IPS-18c (cell line): ENCODE data around the gene SELP.

Experiments
- H3K4me3 ChIP-seq: 2 replicates; pipeline ENCODE4 v1.7.0; 2013; ENCODE audit warnings: low read depth, mild to moderate bottlenecking, low read length, moderate library complexity; ENCODE audit not compliant: insufficient read depth
- H3K9me3 ChIP-seq: one replicate; pipeline ENCODE4 v1.6.1; 2013; ENCODE audit warnings: mild to moderate bottlenecking, low read length, moderate library complexity; ENCODE audit not compliant: control insufficient read depth, insufficient read depth

Gene SELP

DNA sequence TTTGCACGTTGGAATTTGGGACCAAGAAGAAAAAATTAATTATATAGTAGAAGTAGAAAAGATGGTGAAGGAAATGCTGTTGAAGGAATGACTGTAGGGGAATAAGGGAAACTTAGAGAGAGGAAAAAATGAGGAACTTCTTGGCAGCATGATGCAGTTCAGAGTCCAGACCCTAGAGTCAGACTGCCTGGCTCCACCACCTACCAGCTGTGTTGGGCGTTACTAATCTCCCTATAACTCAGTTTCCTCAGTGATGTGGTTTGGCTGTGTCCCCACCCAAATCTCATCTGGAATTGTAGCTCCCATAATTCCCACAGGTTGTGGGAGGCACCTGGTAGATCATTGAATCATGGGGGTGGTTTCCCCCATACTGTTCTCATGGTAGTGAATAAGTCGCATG lies 1.3 kb upstream of the SELP start:
- H3K4me3 ChIP-seq: no peak overlapping the region
- no peaks in the 10 kb centered on the region for H3K9me3 ChIP-seq

DNA sequence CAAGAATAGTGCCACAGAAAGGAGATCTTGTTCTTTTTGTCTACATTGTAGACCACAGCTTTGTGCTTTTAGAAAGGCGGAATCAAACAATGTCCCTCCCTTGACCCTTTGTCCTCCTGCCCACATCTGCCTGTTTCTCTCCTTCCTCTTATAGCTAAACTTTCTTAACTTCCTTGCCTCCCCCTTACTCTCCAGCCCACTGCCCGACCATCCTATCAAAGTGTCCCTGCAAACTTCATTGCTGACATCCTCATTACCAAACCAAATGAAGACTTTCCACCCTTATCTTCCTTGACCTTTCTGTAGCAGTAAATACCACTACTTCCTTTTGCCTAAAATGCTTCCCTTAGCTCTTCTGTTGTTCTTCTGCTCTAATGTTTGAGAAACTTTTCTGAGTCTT lies 5.0 kb downstream of the SELP start:
- Histone ChIP-seq H3K9me3 (no peaks in the 10 kb centered on the region), H3K4me3 (no peak overlapping the region)

DNA sequence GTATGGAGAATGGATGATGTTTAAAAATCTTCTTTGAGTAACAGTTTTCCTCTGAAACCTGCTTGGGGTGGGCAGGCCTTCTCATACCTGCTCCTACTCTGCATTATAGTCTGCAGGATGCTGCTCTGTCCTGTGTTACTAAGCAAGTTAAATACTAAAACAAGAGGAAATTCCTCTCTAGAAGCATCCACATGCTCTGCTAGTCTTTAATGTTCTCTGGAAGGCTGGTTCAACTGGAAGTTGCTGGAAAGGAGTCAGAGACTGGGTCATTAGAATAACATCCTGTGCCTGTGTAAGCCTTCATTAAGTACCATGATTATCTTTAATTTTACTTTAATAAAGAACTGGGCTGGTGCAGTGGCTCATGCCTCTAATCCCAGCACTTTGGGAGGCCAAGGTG lies 5.8 kb downstream of the SELP start:
- Histone ChIP-seq H3K9me3 (no peaks in the 10 kb centered on the region), H3K4me3 (no peak overlapping the region)

DNA sequence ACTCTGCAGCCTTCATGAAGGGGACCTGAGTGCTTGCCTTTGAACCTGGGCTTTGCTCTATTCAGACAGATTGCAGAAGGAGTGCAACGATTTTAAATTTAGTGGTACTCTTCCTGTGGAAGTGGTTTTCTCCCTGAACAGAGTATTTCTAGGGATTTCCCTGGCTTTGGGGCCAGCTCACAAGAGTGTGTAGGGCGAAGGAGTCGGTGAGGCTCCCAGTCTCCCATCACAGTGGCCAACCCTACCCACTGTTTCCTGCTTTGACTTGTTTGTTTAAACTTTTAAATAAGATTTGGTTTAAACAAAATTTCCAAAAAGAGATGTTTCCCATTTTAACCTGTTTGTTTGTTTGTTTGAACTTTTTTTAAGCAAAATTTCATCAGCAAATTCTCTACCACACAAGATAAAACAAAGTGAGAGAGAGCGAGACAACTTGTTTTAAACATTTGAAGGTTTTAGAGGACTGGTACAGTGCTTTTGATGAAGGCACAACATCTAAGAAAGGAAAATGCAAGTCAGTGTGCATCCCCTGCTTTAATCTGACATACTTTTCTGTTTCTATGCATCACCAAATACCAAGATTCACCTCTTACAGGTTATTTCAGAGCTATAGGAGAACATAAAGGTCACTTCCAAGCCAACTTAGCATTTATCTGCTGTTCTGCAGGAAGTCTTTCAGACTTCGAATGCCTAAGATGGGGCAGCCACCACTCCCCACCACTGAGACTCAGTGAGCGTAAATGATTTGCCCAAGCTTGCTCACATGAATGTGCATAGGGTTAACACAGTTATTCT lies 6.6 kb downstream of the SELP start:
- H3K9me3 ChIP-seq: no peaks in the 10 kb centered on the region
- H3K4me3 ChIP-seq: no peak overlapping the region

DNA sequence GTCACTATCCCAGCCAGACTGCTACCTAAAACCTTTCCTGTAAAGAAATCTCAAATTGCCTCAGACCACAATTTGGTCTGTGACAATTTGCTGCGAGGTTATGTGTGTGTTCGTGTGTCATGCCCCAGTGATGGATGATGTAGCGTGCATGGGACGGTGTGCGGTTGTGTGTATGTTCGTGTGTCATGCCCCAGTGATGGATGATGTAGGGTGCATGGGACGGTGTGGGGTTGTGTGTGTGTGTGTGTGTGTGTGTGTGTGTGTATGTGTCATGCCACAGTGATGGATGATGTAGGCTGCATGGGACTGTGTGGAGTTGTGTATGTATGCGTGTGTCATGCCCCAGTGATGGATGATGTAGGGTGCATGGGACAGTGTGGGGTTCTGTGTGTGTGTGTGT lies 9.4 kb downstream of the SELP start:
- H3K9me3 ChIP-seq: no peaks in the 10 kb centered on the region

DNA sequence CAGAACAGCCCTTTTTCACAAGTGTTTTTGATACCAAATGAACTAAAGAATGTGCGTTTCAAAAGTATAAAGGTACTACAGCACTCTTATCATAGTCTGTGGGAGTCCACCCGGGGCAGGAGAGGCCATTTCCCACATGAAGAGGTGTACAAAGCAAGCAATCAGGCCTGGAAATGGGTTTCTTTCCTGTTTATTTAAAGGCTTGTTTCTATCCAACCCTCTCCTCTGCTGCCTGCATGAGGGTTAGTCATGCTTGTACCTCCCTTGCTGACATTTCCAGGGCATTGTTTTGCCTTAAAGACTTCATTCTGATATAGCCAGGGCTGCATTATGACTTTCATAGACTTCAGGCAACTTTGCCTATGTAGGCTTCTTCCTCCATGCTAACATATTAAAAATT lies 11.6 kb downstream of the SELP start:
- no peak overlapping the region for H3K4me3 ChIP-seq
- H3K9me3 ChIP-seq: no peaks in the 10 kb centered on the region

More for the DNA sequence above, 9.4 kb downstream of the SELP start:
- H3K4me3 ChIP-seq: no peak overlapping the region

DNA sequence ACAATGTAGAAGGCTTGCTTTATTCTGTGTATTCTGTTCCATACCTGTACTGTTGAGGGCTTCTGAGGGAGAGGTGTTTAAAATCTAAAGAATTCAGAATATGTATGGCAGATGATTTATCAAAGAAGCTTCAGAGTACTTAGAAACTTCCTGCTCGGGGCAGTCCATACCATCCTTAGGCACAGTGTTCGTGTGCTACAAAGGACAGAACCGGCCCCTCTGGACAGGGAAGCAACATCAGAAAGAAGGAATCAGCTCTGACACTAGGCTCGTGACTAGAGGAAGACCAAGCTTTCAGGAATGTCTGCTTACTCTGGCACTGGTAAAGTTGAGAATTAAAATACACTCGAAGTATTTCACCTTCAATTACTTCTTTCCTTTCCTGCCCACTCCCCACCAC lies 14.1 kb downstream of the SELP start:
- Histone ChIP-seq H3K4me3 (no peak overlapping the region), H3K9me3 (no peaks in the 10 kb centered on the region)

DNA sequence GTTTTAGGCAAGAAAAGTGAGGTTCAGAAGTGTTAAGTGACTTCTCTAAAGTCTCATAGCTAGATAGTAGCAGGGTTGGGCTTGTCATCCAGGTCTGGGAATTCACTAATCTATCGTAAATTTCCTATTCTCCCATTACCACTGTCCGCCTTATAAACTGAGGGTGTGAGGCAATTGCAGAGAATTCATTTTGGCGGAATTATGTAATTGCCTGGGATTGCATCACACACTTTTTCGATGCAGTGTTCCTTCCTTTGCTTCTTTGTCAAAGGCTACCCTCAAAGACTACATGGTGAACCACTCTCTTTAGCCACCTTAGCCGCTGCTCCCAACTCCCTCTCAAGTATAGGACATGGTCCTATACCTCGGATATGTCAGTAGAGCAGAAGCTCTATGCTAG lies 19.1 kb downstream of the SELP start:
- Histone ChIP-seq H3K9me3 (no peaks in the 10 kb centered on the region), H3K4me3 (no peak overlapping the region)

DNA sequence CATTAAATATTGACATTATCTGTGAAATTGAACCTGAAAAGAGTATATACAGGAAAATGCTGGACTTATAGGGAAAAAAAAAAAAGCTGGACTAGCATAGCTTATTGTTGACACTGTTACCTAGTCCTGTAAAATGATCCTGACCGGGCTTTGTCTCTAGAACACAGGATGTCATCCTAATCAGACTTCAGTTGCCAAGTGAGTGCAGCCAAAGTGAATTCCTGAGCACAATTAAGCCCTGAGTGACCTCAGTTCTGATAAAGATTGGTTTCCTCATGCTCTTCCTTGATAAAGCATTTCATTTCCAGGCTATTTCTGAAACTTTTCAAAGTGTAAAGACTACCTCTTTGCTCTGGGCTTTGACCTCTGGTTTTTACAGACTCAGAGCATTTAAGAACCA lies 19.8 kb downstream of the SELP start:
- Histone ChIP-seq H3K9me3 (no peaks in the 10 kb centered on the region), H3K4me3 (no peak overlapping the region)

DNA sequence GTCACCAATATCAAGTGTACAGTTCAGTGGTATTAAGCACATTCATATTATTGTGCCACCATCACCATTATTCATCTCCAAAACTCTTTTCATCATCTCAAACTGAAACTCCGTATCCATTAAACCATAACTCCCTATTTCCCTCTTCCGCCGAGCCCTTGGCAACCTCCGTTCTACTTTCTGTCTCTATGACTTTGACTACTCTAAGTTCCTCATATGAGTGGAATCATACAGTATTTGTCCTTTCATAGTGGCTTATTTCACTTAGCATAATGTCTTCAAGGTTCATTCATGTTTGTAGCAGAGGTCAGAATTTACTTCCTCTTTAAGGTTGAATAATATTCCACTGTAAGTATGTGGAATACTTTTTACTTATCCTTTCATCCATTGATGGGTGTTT lies 21.7 kb downstream of the SELP start:
- H3K4me3 ChIP-seq: no peak overlapping the region
- H3K9me3 ChIP-seq: no peaks in the 10 kb centered on the region

DNA sequence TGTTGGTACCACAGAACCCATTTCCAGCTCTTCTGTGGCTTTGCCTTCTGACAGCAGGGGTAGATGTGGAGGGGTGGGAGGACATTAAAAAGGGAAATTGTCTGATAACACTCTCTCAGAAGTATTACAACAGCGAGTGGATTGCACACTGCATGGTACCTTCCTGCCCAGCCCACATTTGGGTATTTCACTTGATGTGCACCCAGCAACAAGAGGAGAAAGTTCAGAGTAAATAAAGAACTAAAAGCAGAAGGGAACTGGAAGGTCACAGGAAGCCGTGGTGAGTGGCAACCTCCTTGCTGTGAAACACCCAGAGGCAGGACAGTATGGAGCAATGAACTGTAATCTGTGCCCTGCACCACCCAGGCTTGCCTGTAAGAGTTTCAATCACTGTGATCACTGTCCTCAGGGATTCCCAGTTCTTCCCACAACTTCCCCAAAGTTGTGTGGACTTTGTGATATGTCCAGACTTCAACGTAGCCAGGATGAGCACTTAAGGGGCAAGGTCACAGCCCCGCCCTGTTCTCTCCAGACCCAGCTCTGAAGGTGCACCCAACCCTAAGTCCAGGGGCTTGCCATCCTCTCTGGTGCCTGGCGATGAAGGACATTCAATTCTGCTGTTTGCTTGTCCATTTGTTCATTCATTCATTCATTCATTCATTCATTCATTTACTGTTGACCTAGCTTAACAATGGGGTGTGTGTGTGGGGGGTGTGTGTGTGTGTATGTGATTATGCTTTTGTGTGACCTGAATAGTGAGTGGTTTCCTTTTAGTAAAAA lies 25.0 kb downstream of the SELP start:
- no peak overlapping the region for H3K4me3 ChIP-seq
- H3K9me3 ChIP-seq: no peaks in the 10 kb centered on the region

DNA sequence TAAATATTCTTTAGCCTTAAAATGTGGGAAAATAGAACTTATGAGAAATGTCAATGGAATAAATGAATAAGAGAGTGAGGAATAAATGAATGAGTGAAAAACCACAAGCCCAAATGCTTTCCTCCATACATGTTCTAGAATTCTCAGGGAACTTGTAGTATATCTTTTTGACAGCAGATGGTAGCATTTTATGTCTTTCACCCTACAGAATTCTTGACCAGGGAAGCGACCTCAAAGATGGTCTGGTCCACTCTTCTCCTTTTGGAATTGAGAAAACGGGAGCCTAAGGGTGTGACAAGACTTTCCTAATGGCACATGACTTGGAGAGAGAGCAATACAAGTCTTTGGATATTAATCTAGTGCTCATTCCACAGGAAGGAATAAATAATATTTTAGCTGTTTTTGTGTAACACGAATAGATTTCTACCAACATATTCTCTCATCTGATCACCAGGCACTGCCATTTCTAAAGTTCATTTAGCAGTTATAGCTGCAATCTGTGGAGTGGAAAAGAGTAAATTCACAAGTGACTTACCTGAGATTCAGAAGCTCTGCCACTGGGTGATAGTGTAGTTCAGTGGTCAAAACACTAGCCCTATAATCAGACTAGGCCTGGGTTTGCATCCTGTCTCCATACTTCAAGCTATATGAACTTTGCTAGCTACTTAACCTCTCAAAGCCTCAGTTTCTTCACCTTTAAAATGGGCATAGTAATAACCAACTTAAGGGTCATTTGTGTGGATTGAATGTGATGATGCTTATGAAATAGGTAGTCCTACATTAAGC lies 28.6 kb downstream of the SELP start:
- H3K4me3 ChIP-seq: no peak overlapping the region
- H3K9me3 ChIP-seq: no peaks in the 10 kb centered on the region

DNA sequence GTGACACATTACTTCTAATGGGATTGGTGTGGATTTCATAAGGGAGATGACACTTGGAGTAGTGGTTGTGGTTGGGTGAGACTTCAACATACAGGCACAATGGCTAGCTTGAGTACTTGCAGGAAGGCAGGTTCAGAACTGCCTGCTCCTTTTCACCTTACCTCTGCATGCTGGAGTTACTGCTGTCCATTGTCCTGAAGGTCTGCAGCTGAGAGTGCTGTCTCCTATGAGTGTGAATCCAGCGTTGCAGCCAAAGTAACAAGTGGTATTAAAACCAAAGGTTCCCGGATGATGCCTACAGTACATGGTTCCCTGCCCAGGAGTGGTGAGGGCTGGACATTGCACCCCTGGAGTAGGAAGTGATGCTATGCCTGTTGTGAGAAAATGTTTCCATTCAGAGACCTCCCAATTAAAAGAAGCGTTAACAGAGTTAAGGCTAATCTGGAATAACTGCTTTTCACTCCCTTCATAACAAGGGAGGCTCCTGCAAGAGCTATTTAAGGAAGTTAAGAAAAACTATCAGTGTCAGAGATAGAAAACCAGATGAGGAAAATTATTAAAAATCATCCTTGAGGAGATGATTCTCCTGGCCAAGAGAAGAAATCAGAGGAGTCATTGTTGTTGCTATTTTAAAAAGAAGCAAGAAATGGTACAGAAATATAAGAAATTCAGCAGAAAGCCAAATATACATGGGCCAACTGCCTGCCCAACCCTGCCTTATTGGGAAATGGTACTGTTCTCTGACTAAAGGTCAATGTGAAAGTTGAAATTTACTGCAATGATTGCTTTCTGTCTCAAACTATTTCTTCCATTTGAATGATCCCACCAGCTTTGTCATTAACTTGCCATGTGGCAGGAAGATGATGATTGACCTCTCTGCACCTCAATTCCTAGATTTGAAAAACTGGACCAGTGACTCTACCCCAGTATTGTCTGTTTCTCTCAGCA lies 33.9 kb downstream of the SELP start:
- Histone ChIP-seq H3K9me3 (no peaks in the 10 kb centered on the region), H3K4me3 (no peak overlapping the region)

DNA sequence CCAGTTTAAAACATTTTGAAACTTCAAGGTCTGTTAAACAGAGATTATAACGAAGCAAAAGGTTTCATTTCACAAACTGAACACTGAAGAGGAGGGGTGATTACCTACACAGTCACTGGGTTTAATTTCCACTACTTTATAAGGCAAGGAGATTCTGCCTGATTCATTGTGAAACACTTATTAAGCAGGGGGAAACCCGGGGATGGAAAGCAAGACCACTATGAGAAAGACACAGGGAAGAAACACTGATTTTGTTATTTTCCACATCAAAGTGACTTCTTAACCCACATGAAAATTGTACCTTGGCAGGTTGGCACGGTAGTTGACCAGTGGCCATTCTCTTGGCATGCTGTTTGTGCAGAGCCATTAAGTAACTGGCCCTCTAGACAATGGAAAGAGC lies 35.5 kb downstream of the SELP start:
- H3K9me3 ChIP-seq: no peaks in the 10 kb centered on the region
- H3K4me3 ChIP-seq: no peak overlapping the region

DNA sequence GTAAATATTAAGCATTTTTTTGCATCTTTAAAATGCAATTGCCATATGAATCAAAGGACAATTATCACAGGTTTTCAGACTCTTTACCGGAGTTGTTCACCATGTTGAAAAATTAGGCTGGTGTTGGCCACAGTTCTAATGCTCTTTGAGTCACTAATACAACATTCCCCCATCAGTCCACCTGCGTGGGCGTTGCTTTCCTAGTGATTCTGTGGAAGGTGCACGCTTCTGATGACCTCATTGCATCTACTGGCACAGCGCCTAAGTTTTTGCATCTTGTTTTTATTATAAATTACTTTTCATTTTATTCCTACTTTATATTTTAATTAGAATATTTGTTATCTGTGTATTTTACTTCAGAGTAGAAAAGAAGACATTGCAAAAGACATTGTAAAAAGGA lies 39.0 kb downstream of the SELP start:
- no peak overlapping the region for H3K4me3 ChIP-seq
- H3K9me3 ChIP-seq: no peaks in the 10 kb centered on the region

DNA sequence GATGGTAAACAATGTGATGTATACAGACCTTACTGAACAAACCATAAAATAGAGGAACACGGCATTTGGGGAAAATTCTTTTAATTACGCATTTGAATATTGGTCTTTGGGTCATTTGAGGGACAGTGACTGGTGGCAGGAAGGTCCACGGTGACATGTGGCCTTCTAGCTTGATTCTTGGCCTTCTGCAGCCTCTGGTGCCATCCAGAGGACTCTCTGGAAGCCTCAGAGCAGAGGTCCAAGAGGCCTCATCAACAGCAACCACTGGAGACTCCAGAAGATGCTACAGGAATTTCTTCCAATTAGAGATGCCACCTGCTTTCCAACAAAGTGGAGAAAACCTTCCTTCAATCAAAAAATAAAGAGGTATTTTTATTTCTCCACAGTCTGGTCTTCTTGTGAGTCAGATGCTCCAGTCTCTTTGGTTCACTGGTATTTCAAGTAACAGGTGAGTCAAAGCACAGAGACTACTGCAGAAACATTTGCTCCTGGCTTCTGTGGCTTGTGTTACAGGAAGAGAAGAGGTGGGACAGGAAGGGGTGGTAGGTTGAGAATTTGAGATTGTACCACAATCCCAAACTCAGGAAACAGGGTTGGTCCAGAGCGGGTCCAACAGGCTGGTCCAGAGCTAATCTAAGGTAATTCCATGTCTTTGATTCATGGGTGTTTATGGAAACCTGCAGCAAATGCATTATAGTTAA lies 41.0 kb downstream of the SELP start:
- Histone ChIP-seq H3K9me3 (no peaks in the 10 kb centered on the region), H3K4me3 (no peak overlapping the region)
